ENCODE results near the gene HMG20A. TPM values are rescaled to one million over a fixed set of nuclear protein-coding genes. Genes with fewer than 3 reads are reported as not detected.

The HMG20A gene
- 20.5 and 30.5 TPM in 2 replicates for total RNA-seq

GRCh38 chr15:77420610-77421369, at the start of gene HMG20A:
TSS of gene HMG20A (plus strand) at chr15:77420888. CDS start at chr15:77458408, 37,520 bp downstream.

GRCh38 chr15:77419836-77420609, 665 bp upstream of the HMG20A start, which contains the start of gene PEAK1:
TSS of gene PEAK1 (minus strand) at chr15:77420104. CDS start at chr15:77181926, 238,178 bp downstream.

Other genes with a start within 250 kb of the HMG20A start
- gene PEAK1, start 784 bp upstream of the HMG20A start, total RNA-seq: 17.0 and 19.0 TPM in 2 replicates
- 0.35 TPM in 1 of 2 replicates, not detected in the other for gene LINGO1, start 212.0 kb downstream of the HMG20A start, total RNA-seq